SH-SY5Y (cell line): ENCODE results near the gene VTI1A.

Source experiments
- GATA2 ChIP-seq: IDR thresholded peaks from 2 replicates; pipeline ENCODE4 v1.6.1; 2011; ENCODE audit warnings: mild to moderate bottlenecking, low read depth, low read length
- GATA3 ChIP-seq: IDR thresholded peaks from 2 replicates; pipeline ENCODE4 v1.6.1; 2011; ENCODE audit warnings: low read depth, mild to moderate bottlenecking, low read length, moderate library complexity

- no peak for TF ChIP-seq GATA3
- TF ChIP-seq GATA2: no peak
These were observed 42.4 kb upstream of the VTI1A start for GRCh38 chr10:112404617-112405016.
